Cardiac muscle cell (in vitro differentiated cells and primary cell): ENCODE data around the gene WDR82. TPM values are rescaled to one million over a fixed set of nuclear protein-coding genes. Genes with fewer than 3 reads are reported as not detected.

ENCODE experiments used
- DNase-seq, 2 donors: peaks; one replicate each; pipeline versions ENCODE4 v3.0.0 to v3.0.0-alpha.2; 2010 to 2017; ENCODE audit warnings: low read depth in 1 of 2, low spot score in 1 of 2
- H3K27ac ChIP-seq: fragments of 200-600 bp; sonication (generic); 2 replicates; pipeline ENCODE4 v1.5.1; 2016
- H3K27me3 ChIP-seq: fragments of 200-600 bp; sonication (generic); 2 replicates; pipeline ENCODE4 v1.6.0; 2016; ENCODE audit warnings: control low read depth
- H3K36me3 ChIP-seq: fragments of 200-600 bp; sonication (generic); 2 replicates; pipeline ENCODE4 v1.5.1; 2016; ENCODE audit warnings: control low read depth
- H3K4me1 ChIP-seq: fragments of 200-600 bp; sonication (generic); 2 replicates; pipeline ENCODE4 v1.8.1; 2017; ENCODE audit warnings: low read depth, mild to moderate bottlenecking, mixed run types
- H3K4me3 ChIP-seq: fragments of 200-600 bp; sonication (generic); 2 replicates; pipeline ENCODE4 v1.5.1; 2016; ENCODE audit warnings: mild to moderate bottlenecking
- H3K9me3 ChIP-seq: fragments of 200-600 bp; sonication (generic); 2 replicates; pipeline ENCODE4 v1.5.1; 2017; ENCODE audit warnings: low read depth, mild to moderate bottlenecking, control low read depth
- polyA plus RNA-seq: library from polyadenylated mRNA; unstranded; fragments of >200 nt; fragmentation: Nextera tagmentation; extraction: Ambion mirVana; gene quantifications from 2 replicates; pipeline ENCODE4 v1.2.1, GENCODE V29; 2016
- total RNA-seq: library from RNA; depleted of rRNA; stranded (reverse); fragments of >200 nt; gene quantifications from 2 replicates; pipeline ENCODE4 v1.2.3, GENCODE V29; 2016
- TF ChIP-seq, protein P1 (sequence below): IDR thresholded peaks from 2 replicates; pipeline ENCODE4 v1.5.1; 2012; ENCODE audit warnings: low read depth, mild to moderate bottlenecking, low read length

WDR82 gene
- total and polyA plus RNA-seq, 2 experiments from 2014 or later = 30.7 to 35.4 TPM

DNA sequence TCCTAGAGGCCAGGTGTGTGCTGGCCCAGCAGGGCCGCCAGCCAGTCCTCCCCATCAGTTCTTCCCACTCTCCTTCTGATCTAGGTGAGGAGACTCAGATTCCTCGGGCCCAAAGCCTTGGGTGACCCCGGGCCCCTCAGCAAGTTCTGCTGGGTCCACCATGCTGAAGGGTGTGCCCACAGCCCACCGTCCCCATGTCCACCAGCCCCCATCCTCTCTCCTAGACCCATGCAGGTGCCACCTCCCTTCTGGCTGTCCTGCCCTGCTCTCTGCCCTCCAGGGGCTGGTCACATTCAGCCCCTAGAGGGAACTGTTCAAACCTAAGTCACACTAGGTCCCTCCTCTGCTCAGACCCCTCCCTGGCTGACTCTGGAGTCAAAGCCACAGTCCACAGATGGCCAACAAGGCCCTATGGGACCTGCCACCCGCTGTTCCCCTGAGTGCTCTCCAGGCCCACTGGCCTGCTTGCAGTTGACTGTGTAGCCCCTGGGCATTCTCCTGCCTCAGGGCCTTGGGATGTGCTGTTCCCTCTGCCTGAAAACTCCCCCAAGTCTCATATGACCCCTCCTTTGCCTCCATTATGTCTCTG, 52.1 kb downstream of the WDR82 start:
- Histone ChIP-seq H3K36me3 (peaks cover 13% of the 10 kb centered on the region), H3K4me3 (no peak overlapping the region), H3K9me3 (no peaks in the 10 kb centered on the region), H3K27ac (no peak overlapping the region), H3K4me1 (no peaks in the 10 kb centered on the region), H3K27me3 (no peaks in the 10 kb centered on the region)
- no peak for DNase-seq
- TF ChIP-seq, protein P1, sequence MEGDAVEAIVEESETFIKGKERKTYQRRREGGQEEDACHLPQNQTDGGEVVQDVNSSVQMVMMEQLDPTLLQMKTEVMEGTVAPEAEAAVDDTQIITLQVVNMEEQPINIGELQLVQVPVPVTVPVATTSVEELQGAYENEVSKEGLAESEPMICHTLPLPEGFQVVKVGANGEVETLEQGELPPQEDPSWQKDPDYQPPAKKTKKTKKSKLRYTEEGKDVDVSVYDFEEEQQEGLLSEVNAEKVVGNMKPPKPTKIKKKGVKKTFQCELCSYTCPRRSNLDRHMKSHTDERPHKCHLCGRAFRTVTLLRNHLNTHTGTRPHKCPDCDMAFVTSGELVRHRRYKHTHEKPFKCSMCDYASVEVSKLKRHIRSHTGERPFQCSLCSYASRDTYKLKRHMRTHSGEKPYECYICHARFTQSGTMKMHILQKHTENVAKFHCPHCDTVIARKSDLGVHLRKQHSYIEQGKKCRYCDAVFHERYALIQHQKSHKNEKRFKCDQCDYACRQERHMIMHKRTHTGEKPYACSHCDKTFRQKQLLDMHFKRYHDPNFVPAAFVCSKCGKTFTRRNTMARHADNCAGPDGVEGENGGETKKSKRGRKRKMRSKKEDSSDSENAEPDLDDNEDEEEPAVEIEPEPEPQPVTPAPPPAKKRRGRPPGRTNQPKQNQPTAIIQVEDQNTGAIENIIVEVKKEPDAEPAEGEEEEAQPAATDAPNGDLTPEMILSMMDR = no peak

DNA sequence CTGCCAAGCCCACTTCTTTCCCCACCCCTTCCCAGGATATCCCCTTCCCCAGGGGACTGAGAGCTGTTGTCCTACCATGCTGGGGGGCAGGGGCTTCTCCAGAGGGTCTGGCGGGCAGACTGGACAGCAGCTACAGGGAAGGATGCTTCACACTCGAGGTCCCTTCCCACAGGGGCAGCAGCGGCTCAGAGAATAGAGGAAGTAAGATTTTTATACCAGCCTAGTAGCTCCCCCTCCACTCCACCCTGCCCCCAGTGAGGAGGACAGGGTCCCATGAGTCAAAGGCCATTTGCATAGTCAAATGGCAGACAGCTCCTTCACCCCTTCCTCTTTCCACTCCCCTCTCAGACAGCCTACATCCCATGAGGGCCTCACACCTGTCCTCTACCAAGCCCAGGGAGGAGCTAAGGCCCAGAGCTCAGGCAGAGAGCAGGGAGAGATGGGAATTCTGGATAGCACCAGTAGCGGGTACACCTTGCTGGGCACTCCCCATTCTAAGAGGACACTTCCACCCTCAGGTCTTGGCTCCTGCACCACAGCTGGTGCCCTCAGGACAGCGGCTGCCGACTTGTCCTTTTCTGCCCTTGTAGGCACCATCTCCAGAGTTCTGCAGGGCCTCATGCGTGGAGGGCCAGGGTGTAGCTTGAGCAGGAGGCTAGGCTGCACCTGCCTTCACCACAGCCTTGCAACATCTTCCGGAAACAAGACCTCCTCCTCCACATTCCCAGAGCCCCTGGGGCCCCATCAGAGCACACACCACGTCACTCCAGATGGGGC, 52.8 kb downstream of the WDR82 start, which contains the start of gene TLR9:
Gene TLR9 (minus strand): TSS at position 194 of the 777 bp plus-strand sequence. CDS start 116 bp downstream, at position 78.
- H3K27ac ChIP-seq = no peak within 1 kb of the TSS
- no peak for DNase-seq
- H3K27me3 ChIP-seq = no peaks in the 10 kb centered on the region
- no peaks in the 10 kb centered on the region for H3K9me3 ChIP-seq
- TF ChIP-seq, protein P1 = no peak
- no peak within 1 kb of the TSS for H3K4me3 ChIP-seq
- H3K36me3 ChIP-seq = peaks cover 7% of the 10 kb centered on the region
- no peaks in the 10 kb centered on the region for H3K4me1 ChIP-seq

DNA sequence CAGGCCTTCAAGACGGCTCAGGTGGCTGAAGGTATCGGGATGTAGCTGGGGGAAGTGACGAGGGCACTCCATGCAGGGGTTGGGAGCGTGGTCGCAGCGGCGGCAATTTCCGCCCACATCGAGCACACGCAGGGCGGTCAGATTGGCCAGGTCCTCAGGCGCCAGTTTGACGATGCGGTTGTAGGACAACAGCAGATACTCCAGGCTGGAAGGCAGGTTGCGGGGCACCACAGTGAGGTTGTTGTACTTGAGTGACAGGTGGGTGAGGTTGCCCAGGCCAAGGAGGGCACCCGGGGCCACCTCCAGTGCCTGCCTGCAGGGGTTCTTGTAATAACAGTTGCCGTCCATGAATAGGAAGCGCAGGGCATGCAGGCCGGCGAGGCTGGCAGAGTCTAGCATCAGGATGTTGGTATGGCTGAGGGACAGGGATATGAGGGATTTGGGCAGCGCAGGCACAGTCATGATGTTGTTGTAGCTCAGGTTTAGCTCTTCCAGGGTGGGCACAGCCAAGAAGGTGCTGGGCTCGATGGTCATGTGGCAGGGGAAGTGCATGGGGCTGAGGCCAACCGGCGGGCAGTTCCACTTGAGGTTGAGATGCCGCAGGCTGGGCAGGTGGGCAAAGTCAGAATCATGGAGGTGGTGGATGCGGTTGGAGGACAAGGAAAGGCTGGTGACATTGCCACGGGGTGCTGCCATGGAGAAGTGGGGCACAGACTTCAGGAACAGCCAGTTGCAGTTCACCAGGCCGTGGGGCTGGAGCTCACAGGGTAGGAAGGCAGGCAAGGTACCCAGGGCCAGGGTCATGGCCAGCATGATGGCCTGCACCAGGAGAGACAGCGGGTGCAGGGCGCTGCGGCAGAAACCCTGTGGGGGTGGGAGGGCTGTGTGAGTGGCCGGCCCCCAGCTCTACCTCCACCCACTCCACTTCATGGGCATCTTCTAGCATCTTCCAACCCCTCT, 54.7 kb downstream of the WDR82 start:
- no peaks in the 10 kb centered on the region for H3K9me3 ChIP-seq
- H3K36me3 ChIP-seq = no peaks in the 10 kb centered on the region
- H3K4me1 ChIP-seq = peaks cover 5% of the 10 kb centered on the region
- H3K4me3 ChIP-seq = no peak overlapping the region
- TF ChIP-seq, protein P1 = no peak
- no peak for DNase-seq
- H3K27ac ChIP-seq = no peak overlapping the region
- H3K27me3 ChIP-seq = no peaks in the 10 kb centered on the region

DNA sequence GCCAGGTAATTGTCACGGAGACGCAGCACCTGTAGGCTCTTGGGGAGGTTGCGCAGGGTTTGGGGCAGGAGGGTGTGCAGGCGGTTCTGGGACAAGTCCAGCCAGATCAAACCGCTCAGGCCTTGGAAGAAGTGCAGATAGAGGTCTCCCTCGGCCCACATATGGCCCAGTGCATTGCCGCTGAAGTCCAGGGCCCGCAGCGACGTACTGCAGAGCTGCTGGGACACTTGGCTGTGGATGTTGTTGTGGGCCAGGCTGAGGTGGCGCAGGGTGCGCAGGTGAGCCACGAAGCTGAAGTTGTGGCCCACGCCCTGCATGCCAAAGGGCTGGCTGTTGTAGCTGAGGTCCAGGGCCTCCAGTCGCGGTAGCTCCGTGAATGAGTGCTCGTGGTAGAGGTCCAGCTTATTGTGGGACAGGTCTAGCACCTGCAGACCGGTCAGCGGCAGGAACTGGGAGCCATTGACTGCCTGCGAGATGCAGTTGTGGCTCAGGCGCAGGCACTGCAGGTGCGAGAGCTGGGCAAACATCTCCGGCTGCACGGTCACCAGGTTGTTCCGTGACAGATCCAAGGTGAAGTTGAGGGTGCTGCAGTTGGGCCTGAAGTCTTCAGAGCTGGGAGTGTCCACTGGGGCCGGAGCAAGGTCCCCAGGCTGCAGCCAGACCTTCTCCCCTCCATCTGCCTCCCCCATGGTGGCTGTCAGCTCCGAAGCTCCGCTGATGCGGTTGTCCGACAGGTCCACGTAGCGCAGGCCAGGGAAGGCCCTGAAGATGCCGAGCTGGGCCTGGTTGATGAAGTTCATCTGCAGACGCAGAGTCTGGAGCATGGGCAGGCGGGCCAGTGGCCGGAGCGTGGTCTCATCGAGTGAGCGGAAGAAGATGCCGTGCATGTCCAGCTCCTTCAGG, 55.9 kb downstream of the WDR82 start:
- Histone ChIP-seq H3K27ac (no peak overlapping the region), H3K4me3 (no peak overlapping the region), H3K27me3 (no peaks in the 10 kb centered on the region), H3K4me1 (peaks cover 5% of the 10 kb centered on the region), H3K9me3 (no peaks in the 10 kb centered on the region), H3K36me3 (no peaks in the 10 kb centered on the region)
- no peak for DNase-seq
- TF ChIP-seq, protein P1 = no peak
